Caki2 (cell line): ENCODE data around the gene MGLL. TPM values are rescaled to one million over a fixed set of nuclear protein-coding genes. Genes with fewer than 3 reads are reported as not detected.

Source experiments
- DNase-seq: peaks from one replicate; pipeline ENCODE4 v3.0.0-alpha.2; 2015; ENCODE audit warnings: low read depth
- in situ Hi-C: cut with HindIII; loops from 2 replicates; pipeline ENCODE4 v1.10.0; 2016; ENCODE audit warnings: low sequenced_read_pairs, low pct_unique_long_range_greater_than_20kb, mixed read lengths
- total RNA-seq: library from RNA; depleted of rRNA; stranded (reverse); fragments of >200 nt; shearing (Covaris generic); gene quantifications from 2 replicates; pipeline ENCODE4 v1.2.3, GENCODE V29; 2014; ENCODE audit warnings: low replicate concordance

The MGLL gene
- total RNA-seq, 1 experiment from 2014 or later = 53.0 TPM

DNA sequence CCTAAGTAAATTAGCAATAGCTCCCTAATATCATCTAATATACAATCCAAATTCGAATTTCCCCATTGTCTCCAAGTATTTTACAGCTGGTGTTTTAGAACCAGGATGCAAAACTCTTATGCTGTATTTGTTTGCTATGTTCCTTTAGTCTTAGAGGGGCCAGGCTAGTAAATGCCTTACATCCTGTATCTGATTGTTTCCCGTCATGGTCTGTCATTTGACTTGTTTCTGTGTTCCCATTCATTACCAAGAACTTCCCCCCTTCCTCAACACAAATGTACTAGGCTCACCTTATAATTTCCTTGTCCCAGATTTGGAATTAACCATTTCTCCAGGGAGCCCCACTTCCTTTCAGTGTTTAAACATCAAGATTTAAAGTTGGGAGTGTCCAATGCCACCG lies 95.4 kb downstream of the MGLL start:
- DNase-seq = no peak
- in situ Hi-C loops = no loop called here

DNA sequence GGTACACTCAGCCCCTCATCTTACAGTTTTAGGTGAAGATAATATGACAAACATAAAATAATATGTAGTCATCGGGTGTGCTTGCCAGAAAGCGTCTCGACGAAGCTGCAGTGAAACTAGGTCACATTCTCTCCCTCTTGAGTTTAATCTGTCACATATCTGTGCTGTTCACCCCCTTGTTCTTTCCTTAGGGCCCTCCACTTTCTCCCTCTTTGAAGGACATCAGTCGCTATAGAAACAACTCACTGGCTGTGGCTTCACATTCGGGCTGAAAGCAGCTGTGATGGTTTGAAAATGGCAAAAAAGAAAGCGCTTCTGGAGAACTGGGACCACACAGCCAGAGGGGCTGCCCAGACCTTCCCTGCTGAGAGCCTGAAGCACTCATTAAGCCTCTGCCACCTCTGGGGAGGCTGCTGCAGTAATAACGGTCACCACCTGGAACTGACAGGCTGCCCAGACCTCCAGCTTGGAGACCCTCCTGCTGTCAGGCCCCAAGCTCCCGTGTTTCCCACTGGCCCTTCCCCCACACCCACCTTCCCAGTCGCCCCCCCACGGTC lies 99.2 kb downstream of the MGLL start:
- in situ Hi-C loops = no loop called here
- DNase-seq = no peak

DNA sequence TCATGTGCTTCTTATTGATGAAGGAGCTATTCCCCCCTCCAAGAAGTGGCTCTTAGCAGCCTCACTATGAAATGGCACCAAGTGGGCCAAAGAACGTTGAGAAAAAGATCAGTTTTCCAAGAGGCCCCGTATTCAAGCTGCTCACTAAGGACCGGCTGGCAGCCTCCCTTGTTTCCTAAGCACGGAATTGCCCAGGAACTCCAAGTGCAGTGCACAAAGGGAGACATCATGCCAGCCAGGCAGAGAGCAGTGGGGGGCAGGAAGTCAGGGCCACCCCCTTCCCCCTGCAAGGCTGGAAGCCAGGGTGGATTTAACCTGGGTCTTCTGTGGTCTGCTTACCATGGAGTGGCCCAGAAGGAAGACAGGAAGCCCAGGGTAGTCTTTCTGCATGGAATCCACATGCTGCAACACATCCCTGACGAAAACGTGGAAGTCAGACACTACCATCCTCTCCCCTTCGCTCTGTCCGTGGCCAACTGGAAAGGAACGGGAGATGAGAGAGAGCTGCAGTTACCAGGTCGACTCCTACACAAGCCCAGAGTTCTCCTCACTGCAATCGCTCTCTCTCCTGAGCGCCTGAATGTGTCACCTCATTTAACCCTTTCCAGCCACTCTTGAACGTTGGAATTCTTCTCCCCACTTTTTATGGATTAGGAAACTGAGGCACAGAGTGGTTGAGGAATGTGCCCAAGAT lies 100.1 kb downstream of the MGLL start:
- in situ Hi-C loops = no loop called here
- DNase-seq = no peak

DNA sequence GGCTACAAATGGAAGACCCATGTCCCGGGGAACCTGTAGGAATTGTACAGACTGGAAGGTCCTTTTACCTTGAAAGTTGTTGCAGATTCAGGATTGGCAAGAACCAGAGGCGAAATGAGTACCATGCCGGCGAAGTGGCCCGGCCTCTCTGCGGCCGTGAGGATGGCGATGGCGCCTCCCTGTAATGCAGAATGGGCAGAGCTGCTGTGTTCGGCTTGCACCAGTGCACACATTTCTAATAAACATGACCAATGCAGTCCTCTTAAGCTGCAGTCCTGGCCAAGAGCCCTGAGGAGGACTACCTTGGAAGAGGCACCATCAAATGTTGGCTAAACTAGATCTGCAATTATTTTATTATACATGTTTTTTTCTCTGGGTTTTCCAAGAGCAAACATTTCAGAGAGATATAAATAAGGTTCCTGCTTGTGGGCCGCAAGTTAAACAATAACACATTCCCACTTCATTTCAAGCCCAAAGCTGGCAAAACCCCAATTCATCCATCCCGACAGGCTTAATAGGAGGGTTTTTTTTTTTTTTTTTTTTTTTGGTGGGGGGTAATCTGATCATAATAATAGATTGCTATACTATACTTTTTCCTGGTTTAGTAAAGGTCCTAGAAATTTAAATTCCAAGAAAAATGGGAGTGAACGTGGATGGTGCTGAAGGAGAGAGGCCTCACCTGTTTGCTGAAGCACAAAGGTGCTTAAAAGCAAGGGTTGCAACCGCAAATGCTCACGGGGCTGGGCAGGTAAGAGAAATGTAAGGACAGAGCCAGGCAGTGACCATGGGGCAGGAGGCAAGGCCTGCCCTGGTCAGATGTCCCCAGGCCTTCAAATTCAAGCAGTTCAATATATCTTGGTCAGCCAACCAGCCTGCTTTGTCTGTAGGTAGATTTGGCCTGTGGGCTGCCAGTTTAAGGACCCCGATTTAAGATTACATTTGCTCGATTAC lies 101.1 kb downstream of the MGLL start:
- in situ Hi-C loops = no loop called here
- no peak for DNase-seq

DNA sequence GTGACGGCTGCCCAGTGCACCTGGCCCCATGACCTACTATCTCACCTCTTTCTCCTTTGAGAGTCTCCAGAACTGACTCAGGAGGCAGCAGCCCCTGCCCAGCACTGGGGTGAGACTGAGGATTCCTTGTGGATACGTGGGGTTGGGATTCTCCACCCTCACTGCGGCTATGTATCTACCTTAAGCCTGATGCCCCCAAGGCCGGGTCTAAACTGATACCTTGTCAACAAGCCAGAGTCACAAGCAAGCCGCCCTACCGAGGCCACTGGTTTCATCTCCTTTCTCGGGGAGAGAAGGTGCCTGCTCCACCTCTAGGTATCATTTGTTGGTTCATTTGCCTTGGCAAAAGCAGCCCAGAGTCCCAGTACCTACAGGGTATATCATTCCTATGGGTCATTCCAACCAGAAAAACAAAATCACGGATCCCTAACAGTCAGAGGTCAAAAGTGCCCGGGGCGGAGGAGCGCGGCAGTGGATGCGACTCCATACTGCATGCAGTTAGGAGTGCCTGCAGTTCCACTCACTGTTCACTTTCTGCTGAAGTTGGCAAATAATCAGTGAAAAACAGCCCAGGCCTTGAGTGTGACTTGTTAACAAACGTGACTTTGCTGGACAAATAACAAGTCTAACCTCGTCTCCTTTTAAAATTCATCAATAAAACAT lies 102.0 kb downstream of the MGLL start:
- DNase-seq = no peak
- in situ Hi-C loops = no loop called here

DNA sequence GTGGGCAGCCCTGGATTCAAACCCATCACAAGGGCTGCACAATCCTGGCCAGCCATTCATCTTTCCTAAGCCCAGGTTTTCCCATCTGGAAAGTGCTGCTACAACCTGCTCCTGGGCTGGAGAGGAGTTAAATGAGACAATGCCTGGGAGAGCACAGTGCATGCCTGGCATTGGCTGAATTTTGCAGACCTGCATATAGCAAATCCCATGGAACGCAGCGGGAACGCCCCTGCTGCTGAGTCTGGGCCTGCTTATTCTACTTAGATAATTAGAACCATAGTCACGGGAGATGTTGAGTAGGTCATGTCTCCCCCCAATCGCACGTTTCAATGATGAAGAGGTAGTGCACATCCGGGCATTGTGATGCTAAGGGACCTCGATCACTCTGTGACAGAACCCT lies 102.9 kb downstream of the MGLL start:
- DNase-seq = no peak

DNA sequence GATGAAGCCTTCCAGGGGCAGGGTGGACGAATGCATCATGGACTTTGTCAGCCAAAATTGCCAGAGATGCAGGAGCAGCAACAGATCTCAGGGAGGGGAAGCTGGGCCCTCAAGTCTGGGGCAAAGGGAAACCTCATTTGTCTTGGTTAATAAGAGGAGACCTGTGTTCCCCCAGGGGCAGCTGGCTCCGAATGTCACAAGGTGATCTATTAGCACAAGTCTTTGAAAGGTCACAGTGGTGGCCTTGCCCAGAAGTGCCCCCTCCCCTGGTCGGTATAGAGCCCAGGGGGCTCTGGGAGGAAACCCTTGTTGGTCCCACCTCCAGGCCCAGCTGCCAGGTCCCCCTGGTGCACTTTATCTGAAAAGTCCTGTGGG lies 103.4 kb downstream of the MGLL start:
- no peak for DNase-seq
- in situ Hi-C loops = no loop called here

More for the DNA sequence above, 102.9 kb downstream of the MGLL start:
- in situ Hi-C loops = no loop called here

DNA sequence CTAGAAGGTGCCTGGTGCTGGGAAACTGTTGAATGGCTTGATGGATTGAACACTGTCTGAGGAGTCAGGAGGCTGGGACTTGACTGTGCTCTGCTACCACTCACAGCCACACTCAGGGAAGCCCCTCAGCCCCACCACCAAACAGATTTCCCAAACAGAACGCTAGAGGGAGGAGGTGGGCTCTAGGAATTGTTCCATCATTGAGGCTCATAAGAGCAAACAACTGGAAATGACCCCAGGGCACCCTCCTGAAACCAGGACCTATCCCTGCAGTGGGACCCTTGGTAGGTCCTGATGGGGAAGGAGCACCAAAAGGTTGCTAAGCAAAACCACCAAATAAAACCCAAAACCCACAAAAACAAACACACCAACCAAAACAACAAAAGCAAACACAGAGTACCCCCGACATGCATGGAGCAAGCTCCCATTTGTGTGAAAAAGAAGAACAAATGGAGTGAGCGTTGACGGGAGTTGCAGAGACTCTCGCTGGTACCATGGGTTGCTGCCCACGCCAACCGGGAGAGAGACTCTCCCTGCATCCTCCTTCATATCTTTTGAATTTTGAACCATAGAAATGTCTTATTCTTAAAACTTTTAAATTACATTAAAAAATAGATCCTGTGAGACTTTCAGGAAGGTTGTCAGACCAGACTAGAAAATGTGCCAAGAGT lies 103.9 kb downstream of the MGLL start:
- DNase-seq = no peak
- in situ Hi-C loops = no loop called here

DNA sequence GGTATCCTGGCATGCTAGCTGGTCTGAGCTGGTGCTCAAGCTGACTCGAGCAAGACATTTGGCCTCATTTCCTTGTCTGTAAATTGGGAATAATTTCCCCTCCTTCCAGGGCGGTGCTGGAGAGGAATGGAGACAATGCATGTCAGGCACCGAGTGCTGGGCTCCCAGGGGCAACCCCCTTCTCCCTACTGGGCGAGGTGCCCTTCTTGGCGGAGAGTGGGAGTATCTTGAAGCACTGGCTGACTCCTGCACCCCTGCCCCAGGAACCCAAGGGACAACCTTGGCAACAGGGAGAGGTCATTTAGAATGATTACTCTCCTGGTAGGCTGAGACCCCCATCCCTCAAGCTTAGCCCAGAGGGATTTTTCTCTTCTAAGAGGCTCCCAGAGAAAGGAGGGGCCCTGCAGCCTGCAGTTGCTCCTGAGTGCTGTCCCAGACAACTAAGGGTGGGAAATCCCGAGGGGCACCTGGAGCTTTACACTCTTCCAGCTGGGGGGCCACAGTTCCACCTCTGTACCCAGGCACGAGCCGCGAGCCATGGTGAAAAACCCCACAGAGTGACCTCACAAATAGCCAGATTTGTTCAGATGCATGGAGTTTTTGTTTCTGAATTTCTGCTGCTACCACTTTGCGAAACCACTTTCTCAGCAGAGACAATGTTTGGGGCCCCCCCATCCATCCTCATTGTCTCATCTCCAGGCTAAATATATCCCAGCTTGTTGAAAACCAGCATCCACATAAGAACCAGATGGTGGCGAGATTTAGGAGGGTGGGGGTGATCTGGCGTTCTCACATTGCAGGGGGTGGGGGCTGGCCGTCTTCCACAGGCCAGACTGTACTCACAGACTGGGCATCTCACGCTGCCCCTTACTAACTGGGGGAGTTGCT lies 104.7 kb downstream of the MGLL start:
- no peak for DNase-seq
- in situ Hi-C loops = no loop called here

DNA sequence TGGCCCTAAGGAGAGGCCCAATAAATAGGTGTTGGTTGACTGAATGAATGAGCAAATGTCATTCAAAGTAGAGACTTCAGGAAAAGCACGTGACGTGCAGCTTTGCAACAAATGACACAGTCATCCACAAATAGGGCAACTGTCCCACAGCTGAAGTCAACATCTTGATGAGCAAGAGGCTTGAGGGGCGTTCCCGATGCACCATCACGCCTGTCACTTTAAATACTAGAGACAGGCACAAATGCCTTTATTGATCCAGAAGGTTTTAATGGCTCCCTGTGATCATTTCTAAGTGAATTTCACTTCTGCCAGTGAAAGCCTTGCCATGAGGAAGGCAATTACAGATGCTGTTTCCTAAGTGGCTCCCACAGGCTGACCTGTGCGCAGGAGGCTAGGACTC lies 105.9 kb downstream of the MGLL start:
- in situ Hi-C loops = no loop called here
- no peak for DNase-seq

DNA sequence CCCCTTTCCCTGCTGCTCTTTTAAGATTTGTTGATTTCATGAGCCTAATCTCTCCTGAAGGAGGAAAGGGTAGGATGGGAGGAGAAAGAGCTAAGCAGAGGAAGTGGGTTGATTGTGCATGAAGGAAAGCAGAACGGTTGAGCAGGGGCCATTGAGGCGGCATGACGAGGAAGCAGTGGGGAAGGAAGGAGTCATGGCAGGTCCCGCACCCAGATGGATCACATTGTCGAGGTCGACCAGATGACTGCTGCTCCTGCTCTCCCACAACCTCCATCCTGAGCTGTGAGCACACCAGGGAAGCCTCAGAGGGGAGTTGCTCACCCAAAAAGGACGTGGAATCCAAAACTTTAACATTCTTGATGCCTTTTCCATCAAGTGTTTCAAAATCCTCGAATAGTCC lies 106.8 kb downstream of the MGLL start:
- in situ Hi-C loops = no loop called here
- no peak for DNase-seq

DNA sequence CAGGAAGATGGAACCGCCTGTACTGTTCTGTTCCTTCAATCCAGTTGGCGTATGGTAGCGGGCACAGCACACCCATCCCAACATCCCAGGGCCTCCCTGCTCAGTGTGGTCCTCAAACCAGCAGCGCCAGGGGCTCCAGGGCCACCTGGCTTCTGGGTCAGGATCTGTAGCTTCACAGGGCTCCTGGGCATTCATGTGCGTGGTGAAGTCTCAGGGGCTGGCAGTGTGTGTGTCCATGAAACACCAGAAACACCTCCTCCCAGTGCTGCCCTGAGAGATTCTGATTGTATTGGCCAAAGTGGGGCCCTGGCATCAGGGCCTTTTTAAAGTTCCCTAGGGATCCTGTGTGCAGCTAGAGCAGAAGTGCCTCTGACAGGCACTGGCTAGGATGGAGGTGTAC lies 107.4 kb downstream of the MGLL start:
- in situ Hi-C loops = no loop called here
- no peak for DNase-seq

DNA sequence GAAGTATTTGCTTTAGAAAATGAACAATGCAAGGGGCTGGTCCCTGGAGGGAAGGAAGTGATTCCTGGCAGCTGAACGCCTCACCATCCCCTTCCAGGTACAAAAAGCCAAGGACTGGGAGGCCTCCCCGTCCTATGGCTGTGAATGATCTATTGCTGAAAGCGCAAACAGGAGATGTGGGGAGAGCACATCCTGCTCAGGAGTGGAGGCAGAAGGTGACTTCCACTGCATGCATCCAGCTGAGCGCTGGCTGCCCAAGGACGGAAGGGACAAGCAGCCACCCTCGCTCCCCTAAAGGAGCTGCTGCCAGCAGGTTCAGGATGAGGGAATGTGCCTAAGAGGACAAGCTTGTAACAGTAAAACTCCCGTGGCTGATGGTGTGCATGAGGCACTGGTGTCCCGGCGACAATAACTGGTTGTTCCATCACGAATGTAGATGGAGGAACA lies 108.2 kb downstream of the MGLL start:
- no peak for DNase-seq
- in situ Hi-C loops = no loop called here

DNA sequence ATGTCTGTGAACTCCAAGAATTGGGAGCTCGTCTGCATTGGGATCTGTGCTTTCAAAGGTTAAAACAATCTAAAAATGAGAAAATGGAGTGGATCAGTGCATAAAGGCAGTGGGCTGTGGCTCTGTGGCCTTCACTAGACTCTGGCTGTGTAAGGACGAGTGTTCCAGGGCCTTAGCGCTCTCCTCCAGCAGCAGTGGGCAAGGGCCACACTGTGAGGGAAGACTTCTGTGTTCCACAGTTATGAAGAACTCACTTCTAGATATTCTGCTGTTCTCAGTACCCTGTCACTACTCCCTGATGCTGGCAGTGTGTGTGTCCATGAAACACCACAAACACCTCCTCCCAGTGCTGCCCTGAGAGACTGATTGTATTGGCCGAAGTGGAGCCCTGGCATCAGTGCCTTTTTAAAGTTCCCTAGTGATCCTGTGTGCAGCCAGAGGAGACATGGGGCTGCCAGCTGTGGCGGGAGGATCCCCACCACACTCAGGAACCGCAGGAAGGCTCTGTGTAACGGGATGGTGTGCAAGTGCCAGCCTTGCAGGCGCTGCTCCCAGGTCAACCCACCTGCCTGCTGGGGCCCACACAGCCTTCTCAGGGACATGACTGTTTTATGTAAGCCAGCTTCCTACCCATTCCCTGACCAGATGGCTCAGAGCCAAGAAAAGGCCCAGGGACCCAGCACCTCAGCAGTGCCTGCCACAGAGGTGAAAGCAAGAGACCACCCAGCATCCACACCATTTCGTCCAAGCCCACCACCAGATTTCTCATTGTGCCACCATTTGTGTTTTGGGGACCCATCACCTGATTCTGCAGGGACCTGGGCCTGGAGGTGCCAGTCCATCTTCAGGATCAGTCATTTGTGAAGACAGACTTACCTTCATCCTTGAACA lies 109.2 kb downstream of the MGLL start:
- in situ Hi-C loops = no loop called here
- no peak for DNase-seq

DNA sequence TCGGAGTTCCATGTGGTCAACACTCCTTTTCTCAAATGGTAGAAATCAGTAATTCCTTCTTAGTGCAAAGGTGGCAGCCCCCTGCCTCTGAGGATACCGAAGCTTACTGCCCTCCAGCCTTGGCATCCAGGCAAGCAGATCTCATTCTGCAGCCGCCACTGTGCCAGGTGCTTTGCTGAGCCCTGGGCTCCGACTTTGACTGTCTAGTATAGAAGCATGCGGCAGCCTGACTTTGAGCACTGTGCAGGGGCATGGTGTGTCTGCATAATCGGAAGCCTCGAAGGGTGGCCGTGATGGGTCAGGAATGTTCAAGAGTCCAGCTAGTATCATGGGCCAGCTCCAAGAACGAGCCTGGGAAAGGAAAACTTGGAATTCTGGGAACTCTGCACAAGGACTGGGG lies 109.9 kb downstream of the MGLL start:
- in situ Hi-C loops = no loop called here

DNA sequence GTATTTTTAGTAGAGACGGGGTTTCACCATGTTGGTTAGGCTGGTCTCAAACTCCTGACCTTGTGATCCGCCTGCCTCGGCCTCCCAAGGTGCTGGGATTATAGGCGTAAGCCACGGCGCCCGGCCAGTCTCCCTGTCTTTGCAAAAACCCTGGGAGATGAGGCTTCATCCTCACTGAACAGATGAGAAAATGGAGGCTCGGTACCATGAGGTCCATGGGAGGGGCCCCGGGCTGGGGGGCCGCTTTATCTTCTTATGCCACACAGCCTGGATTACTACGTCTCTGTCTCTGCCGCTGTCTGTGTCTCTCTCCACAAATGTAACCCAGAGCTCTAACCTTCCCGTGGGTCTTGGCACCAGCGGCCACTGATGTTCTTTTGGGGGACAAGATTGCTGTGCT lies 110.4 kb downstream of the MGLL start:
- in situ Hi-C loops = no loop called here
- DNase-seq = no peak

More for the DNA sequence above, 109.9 kb downstream of the MGLL start:
- DNase-seq = no peak
